Adrenal gland (tissue), 12 donors: Measurements from ENCODE around the gene PSMB7. TPM values are rescaled to one million over a fixed set of nuclear protein-coding genes. Genes with fewer than 3 reads are reported as not detected.

ENCODE experiments used
- DNase-seq, 7 donors: peaks; one replicate each; pipeline ENCODE4 v3.0.0-alpha.2; 2019 to 2020
- H3K27ac ChIP-seq, 5 donors: fragments of 200-600 bp; sonication (generic) in 4 of 5; 1 replicate in 3 of 5; 2 replicates in 2 of 5; pipeline versions ENCODE4 v1.5.1 to v1.8.0; 2016 to 2020; ENCODE audit warnings: mild to moderate bottlenecking in 1 of 5
- H3K27me3 ChIP-seq: fragments of 200-600 bp; 2 replicates; pipeline ENCODE4 v1.8.0; 2021
- H3K36me3 ChIP-seq, 2 donors: fragments of 200-600 bp; replicated peaks in 1 of 2; 1 replicate in 1 of 2; 2 replicates in 1 of 2; pipeline versions ENCODE4 v1.5.1 to v1.8.0; 2018 to 2022
- H3K4me1 ChIP-seq, 2 donors: fragments of 200-600 bp; replicated peaks in 1 of 2; 1 replicate in 1 of 2; 2 replicates in 1 of 2; pipeline versions ENCODE4 v1.5.1 to v1.8.0; 2018 to 2021
- H3K4me3 ChIP-seq, 4 donors: fragments of 200-600 bp; sonication (generic) in 3 of 4; one replicate each; pipeline ENCODE4 v1.5.1; 2016 to 2018
- H3K9me3 ChIP-seq, 3 donors: fragments of 200-600 bp; sonication (generic) in 1 of 3; replicated peaks in 1 of 3; 1 replicate in 2 of 3; 2 replicates in 1 of 3; pipeline versions ENCODE4 v1.5.1 to v1.8.0; 2016 to 2021
- CTCF ChIP-seq, 6 experiments: fragments of 450-650 bp in 4 of 6; fragments of 200-600 bp in 2 of 6; sonication (generic) in 1 of 6; IDR thresholded peaks; 1 replicate in 5 of 6; 2 replicates in 1 of 6; pipeline versions ENCODE4 v1.5.1 to v1.8.0; 2016 to 2021; ENCODE audit warnings: antibody characterized with exemption in 6 of 6, mild to moderate bottlenecking in 2 of 6, moderate library complexity in 1 of 6
- POLR2A ChIP-seq, 2 donors: fragments of 450-650 bp; IDR thresholded peaks; one replicate each; pipeline ENCODE4 v1.6.1; 2017; ENCODE audit warnings: antibody characterized with exemption in 2 of 2, mild to moderate bottlenecking in 2 of 2, moderate library complexity in 1 of 2
- WGBS, 4 donors: extraction: QIAGEN DNeasy Blood & Tissue Kit in 2 of 4; methylation state at CpG; one replicate each; pipeline versions ENCODE4 v1.1.5 to v1.1.7; 2013 to 2017; 5-methylcytosine and 5-hydroxymethylcytosine counted together
- intact Hi-C, 2 donors: fragments of 100-400 bp; cut with DNase I; formaldehyde crosslinking; loops; one replicate each; pipeline versions ENCODE4 v1.14.1 to v1.15.0; 2022 to 2023
- polyA plus RNA-seq, 3 donors: library from polyadenylated mRNA; stranded (reverse); fragments of 200-250 nt in 2 of 3; fragments of 350-450 nt in 1 of 3; fragmentation: Illumina TruSeq in 1 of 3; extraction: RNeasy Lipid Tissue Mini Kit (QIAGEN cat#74804) in 1 of 3; gene quantifications; one replicate each; pipeline ENCODE4 v1.2.3, GENCODE V29; 2013 to 2014
- total RNA-seq, 9 donors: library from RNA; depleted of rRNA in 4 of 9; stranded (reverse); fragments of >200 nt in 4 of 9; fragments of 120-200 nt in 1 of 9; fragmentation: NEBNext Ultra II Directional in 1 of 9; extraction: Animal tissue kit (Norgen Biotek cat#: 25700) in 1 of 9; gene quantifications; one replicate each; pipeline versions ENCODE4 v1.1.0 to v1.2.4, GENCODE V29; 2013 to 2023
- donor health status: healthy with polysubstance abuse.
- donor health status: Bipolar disorder and iron deficiency.
- donor health status: DM: yes; HTN: yes; CAD: no.
- donor health status: DM: no; HTN: no; CAD: no.
- donor health status: DM: no; HTN: no; CAD: no.
- donor health status: DM: yes; HTN: yes; CAD: no.

Gene PSMB7
- total and polyA plus RNA-seq, 12 donors: 107 to 427 (median 178) TPM

GRCh38 chr9:124388275-124389048 lies 26.8 kb downstream of the PSMB7 start:
- Histone ChIP-seq H3K4me1 (peaks cover 28 to 84% of the 10 kb centered on the region in 2 donors), H3K36me3 (peaks cover 0 to 3% of the 10 kb centered on the region in 2 donors), H3K27me3 (no peaks in the 10 kb centered on the region), H3K4me3 (no peak overlapping the region), H3K9me3 (no peaks in the 10 kb centered on the region), H3K27ac (no peak overlapping the region)
- DNase-seq: no peak
- intact Hi-C loops: no loop called here
- WGBS, 4 donors: 86 to 93% (median 90%) methylated on average over 12 of the region's 12 CpGs
- TF ChIP-seq POLR2A (IDR thresholded peaks at IDR 0.05) (no peak), CTCF (IDR thresholded peaks at IDR 0.05) (no peak)

- no peak for DNase-seq
- WGBS, 4 donors: 59 to 75% (median 71%) methylated on average over 3 of the region's 3 CpGs
- Histone ChIP-seq H3K4me3 (no peak overlapping the region), H3K9me3 (no peaks in the 10 kb centered on the region), H3K27ac (peak overlapping the region in 1 of 5 donors; percentile 15), H3K36me3 (peaks cover 0 to 12% of the 10 kb centered on the region in 2 donors), H3K4me1 (peaks cover 19 to 63% of the 10 kb centered on the region in 2 donors), H3K27me3 (no peaks in the 10 kb centered on the region)
- no peak for TF ChIP-seq CTCF (IDR thresholded peaks at IDR 0.05)
- TF ChIP-seq POLR2A (IDR thresholded peaks at IDR 0.05): no peak
- intact Hi-C loops: no loop called here
These were observed 29.0 kb downstream of the PSMB7 start for GRCh38 chr9:124386201-124386600.

GRCh38 chr9:124385623-124386022 lies 29.6 kb downstream of the PSMB7 start:
- H3K36me3 ChIP-seq: peaks cover 0 to 16% of the 10 kb centered on the region in 2 donors
- intact Hi-C loops: no loop called here
- H3K4me3 ChIP-seq: no peak overlapping the region
- H3K27ac ChIP-seq: no peak overlapping the region
- DNase-seq: no peak
- no peaks in the 10 kb centered on the region for H3K9me3 ChIP-seq
- no peak for TF ChIP-seq POLR2A (IDR thresholded peaks at IDR 0.05)
- TF ChIP-seq CTCF (IDR thresholded peaks at IDR 0.05): no peak
- peaks cover 15 to 57% of the 10 kb centered on the region in 2 donors for H3K4me1 ChIP-seq
- no peaks in the 10 kb centered on the region for H3K27me3 ChIP-seq
- WGBS, 4 donors: 82 to 89% (median 85%) methylated on average over 7 of the region's 7 CpGs

GRCh38 chr9:124384846-124385245 lies 30.4 kb downstream of the PSMB7 start:
- H3K36me3 ChIP-seq: peaks cover 0 to 24% of the 10 kb centered on the region in 2 donors
- TF ChIP-seq POLR2A (IDR thresholded peaks at IDR 0.05) (no peak), CTCF (IDR thresholded peaks at IDR 0.05) (no peak)
- no peak overlapping the region for H3K27ac ChIP-seq
- no peaks in the 10 kb centered on the region for H3K9me3 ChIP-seq
- H3K27me3 ChIP-seq: no peaks in the 10 kb centered on the region
- 57 to 70% (median 67%) methylated on average over 5 of the region's 5 CpGs for WGBS, 4 donors
- H3K4me1 ChIP-seq: peaks cover 9 to 51% of the 10 kb centered on the region in 2 donors
- no peak for DNase-seq
- intact Hi-C loops: no loop called here
- no peak overlapping the region for H3K4me3 ChIP-seq
